ENCODE data around the gene ASB3. TPM values are rescaled to one million over a fixed set of nuclear protein-coding genes. Genes with fewer than 3 reads are reported as not detected.

The ASB3 gene
- total and polyA plus RNA-seq, 4 donors, result 7.0 to 54.9 (median 18.1) TPM

DNA sequence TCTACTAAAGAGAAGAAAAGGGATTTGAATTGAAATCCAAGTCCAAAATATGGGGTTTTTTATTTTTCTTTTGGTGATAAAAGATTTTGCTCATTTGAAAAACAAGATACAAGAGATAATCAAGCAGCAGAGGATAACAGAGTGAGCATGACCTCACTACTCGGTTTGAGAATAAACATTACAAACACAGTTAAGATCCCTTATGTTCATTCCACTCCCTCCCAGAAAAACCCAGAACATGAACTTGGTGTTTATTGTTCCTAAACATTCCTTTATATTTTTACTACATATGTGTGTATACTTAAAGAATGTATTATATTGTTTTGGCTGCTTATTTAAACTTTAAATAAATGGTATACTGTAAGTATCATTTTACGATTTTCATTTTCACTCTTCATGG is 165.8 kb downstream of the ASB3 start:
- Histone ChIP-seq H3K4me3 (no peak overlapping the region), H3K9me3 (ENCODE audit: control insufficient read depth in 4 of 4, insufficient read depth in 3 of 4, low read length in 3 of 4) (peaks cover 0 to 2% (median 0%) of the 10 kb centered on the region in 4 donors), H3K27ac (ENCODE audit: low read depth in 1 of 2, low read length in 1 of 2) (no peak overlapping the region), H3K27me3 (ENCODE audit: control insufficient read depth in 3 of 3, insufficient read depth in 3 of 3, low read length in 2 of 3) (no peaks in the 10 kb centered on the region), H3K9ac (ENCODE audit: insufficient read depth in 1 of 2, low read length in 2 of 2) (no peak overlapping the region), H3K36me3 (ENCODE audit: control insufficient read depth in 4 of 4, insufficient read depth in 4 of 4, low read length in 4 of 4) (no peaks in the 10 kb centered on the region), H3K4me1 (ENCODE audit: control insufficient read depth in 5 of 5, insufficient read depth in 5 of 5, low read length in 5 of 5) (no peaks in the 10 kb centered on the region)
- TF ChIP-seq, protein P1, sequence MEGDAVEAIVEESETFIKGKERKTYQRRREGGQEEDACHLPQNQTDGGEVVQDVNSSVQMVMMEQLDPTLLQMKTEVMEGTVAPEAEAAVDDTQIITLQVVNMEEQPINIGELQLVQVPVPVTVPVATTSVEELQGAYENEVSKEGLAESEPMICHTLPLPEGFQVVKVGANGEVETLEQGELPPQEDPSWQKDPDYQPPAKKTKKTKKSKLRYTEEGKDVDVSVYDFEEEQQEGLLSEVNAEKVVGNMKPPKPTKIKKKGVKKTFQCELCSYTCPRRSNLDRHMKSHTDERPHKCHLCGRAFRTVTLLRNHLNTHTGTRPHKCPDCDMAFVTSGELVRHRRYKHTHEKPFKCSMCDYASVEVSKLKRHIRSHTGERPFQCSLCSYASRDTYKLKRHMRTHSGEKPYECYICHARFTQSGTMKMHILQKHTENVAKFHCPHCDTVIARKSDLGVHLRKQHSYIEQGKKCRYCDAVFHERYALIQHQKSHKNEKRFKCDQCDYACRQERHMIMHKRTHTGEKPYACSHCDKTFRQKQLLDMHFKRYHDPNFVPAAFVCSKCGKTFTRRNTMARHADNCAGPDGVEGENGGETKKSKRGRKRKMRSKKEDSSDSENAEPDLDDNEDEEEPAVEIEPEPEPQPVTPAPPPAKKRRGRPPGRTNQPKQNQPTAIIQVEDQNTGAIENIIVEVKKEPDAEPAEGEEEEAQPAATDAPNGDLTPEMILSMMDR (IDR thresholded peaks at IDR 0.05; ENCODE audit: control extremely low read depth, extremely low read depth), result no peak
- WGBS, 2 donors, result 74 to 89% methylated on average over 2 of the region's 2 CpGs
- ATAC-seq (ENCODE audit: insufficient read depth, low FRiP score) (no peak), DNase-seq (no peak)

Other genes with a start within 250 kb of the ASB3 start
- gene CHAC2, start 19.1 kb downstream of the ASB3 start, total RNA-seq, result 1 to 10 TPM; 1.6 to 4.0 TPM
- 1 to 10 TPM; 4.9 to 5.4 TPM for gene CHAC2, start 19.1 kb downstream of the ASB3 start, polyA plus RNA-seq
- gene ERLEC1, start 91 bp upstream of the ASB3 start, total RNA-seq, result 10 to 100 TPM; 56.9 to 64.7 TPM
- 10 to 100 TPM; 39.8 to 55.6 TPM for gene ERLEC1, start 91 bp upstream of the ASB3 start, polyA plus RNA-seq
- gene GPR75, start 73.0 kb upstream of the ASB3 start, total RNA-seq, result 1 to 10 TPM; 1.4 to 2.8 TPM
- gene GPR75, start 73.0 kb upstream of the ASB3 start, polyA plus RNA-seq, result under 1 TPM; 0.71 to 0.72 TPM
- 10 to 100 TPM; 54.6 to 72.5 TPM for gene PSME4, start 184.0 kb upstream of the ASB3 start, total RNA-seq
- gene PSME4, start 184.0 kb upstream of the ASB3 start, polyA plus RNA-seq, result 10 to 100 TPM; 20.8 to 35.1 TPM